ENCODE measurements around the gene PAPOLB. TPM values are rescaled to one million over a fixed set of nuclear protein-coding genes. Genes with fewer than 3 reads are reported as not detected.

PAPOLB gene
- total and polyA plus RNA-seq, 2 of the 8 experiments (the other 6 are each of a cell fraction or from before 2014, with no cell fraction given), result 0.02 to 0.15 TPM

DNA sequence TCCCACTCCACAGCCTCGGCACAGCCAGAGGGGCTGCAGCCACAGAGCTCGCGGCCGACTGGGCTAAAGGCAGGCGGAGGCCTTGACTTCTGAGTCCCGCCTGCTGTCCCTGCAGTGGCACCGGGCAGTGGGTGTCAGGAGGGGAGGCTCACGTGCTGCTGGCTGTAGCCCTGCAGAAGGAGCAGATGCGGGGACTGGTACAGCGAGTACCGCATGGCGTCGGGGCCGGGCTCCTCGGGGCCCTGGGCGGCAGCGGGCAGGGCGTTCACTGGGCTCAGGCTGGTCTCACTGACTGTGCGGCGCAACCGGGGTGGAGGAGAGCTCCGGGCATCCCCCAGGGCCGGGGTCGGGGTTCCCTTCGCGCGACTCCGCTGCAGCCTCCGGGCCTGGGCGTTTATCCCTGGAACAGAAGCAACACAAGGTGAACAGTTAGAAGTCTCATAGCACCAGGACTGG lies 25.6 kb downstream of the PAPOLB start:
- Histone ChIP-seq H3K18ac (ENCODE audit: extremely low read depth, low read length) (no peak overlapping the region), H3K4me1 (replicated peaks in 1 of 4; ENCODE audit: control insufficient read depth in 3 of 4, insufficient read depth in 4 of 4, low read length in 3 of 4) (peaks cover 0 to 4% (median 0%) of the 10 kb centered on the region in 4 experiments; a peak in 1 of 7 replicates), H2AK5ac (ENCODE audit: low read depth, low read length) (no peak overlapping the region), H3K4me3 (ENCODE audit: extremely low read depth in 1 of 4, insufficient read depth in 2 of 4, low read depth in 3 of 4, low read length in 4 of 4) (no peak overlapping the region), H4K8ac (ENCODE audit: extremely low read depth, insufficient read depth, low read length) (peak overlapping the region; percentile 25; the same call in 1 of the 2 replicates), H2BK5ac (ENCODE audit: low read depth, low read length) (no peak overlapping the region), H2AFZ (ENCODE audit: low read length) (no peak overlapping the region), H2BK15ac (ENCODE audit: low read length) (no peak overlapping the region), H2BK120ac (replicated peaks; ENCODE audit: low read depth, low read length) (no peak overlapping the region), H4K5ac (ENCODE audit: insufficient read length, low read depth, low read length) (no peak overlapping the region), H3K9ac (replicated peaks in 1 of 4; ENCODE audit: extremely low read depth in 1 of 4, low read depth in 3 of 4, low read length in 3 of 4) (no peak overlapping the region), H3K23me2 (ENCODE audit: low read depth, low read length) (peaks cover 2% of the 10 kb centered on the region; the same call in 1 of the 2 replicates), H3K36me3 (ENCODE audit: control insufficient read depth in 2 of 4, insufficient read depth in 4 of 4, low read length in 3 of 4) (no peaks in the 10 kb centered on the region), H2BK12ac (ENCODE audit: low read depth, low read length) (no peak overlapping the region), H3K79me1 (ENCODE audit: low read depth, low read length) (no peaks in the 10 kb centered on the region), H3K14ac (ENCODE audit: insufficient read length) (no peak overlapping the region), H4K91ac (replicated peaks; ENCODE audit: insufficient read length, low read length) (no peak overlapping the region), H3K56ac (replicated peaks; ENCODE audit: insufficient read length, low read depth, low read length) (no peak overlapping the region), H3K27ac (ENCODE audit: low read depth, low read length) (no peak overlapping the region), H4K20me1 (replicated peaks in 1 of 2; ENCODE audit: control insufficient read depth in 1 of 2, insufficient read depth in 2 of 2, low read length in 2 of 2) (peaks cover 0 to 6% of the 10 kb centered on the region in 2 experiments), H3K4ac (replicated peaks; ENCODE audit: insufficient read length, low read depth, low read length) (no peak overlapping the region), H3K79me2 (ENCODE audit: control insufficient read depth in 1 of 2, insufficient read depth in 2 of 2, low read length in 2 of 2) (no peaks in the 10 kb centered on the region), H3K9me3 (ENCODE audit: insufficient read depth in 2 of 2, low read depth in 1 of 2, low read length in 1 of 2) (no peaks in the 10 kb centered on the region), H3K27me3 (replicated peaks in 1 of 4; ENCODE audit: control insufficient read depth in 3 of 4, extremely low read depth in 1 of 4, insufficient read depth in 3 of 4, low read length in 3 of 4) (no peaks in the 10 kb centered on the region), H2BK20ac (ENCODE audit: low read length) (no peak overlapping the region), H3K4me2 (ENCODE audit: insufficient read depth in 1 of 2, low read depth in 2 of 2, low read length in 2 of 2) (no peak overlapping the region), H3K23ac (ENCODE audit: insufficient read length) (no peak overlapping the region)
- FAIRE-seq (no peak), DNase-seq (ENCODE audit: low read depth in 1 of 2, low spot score in 2 of 2) (no peak)
- POLR2A ChIA-PET (ENCODE audit: partially characterized antibody), result no interaction called here
- CTCF ChIA-PET (ENCODE audit: partially characterized antibody), result interaction anchor here (1.2 kb wide), 1 partner anchor 20 kb away, joined by 3 read pairs; no protein-coding TSS in a partner anchor
- WGBS, 2 experiments (ENCODE audit: extremely low coverage in 1 of 2, insufficient coverage in 1 of 2, insufficient read length in 1 of 2, insufficient replicate concordance in 2 of 2, low coverage in 1 of 2, low lambda C conversion rate in 2 of 2, missing lambda C conversion rate in 1 of 2), result 93% methylated on average over 29 of the region's 30 CpGs; no CpG with 5 or more reads in 1 of the 2 experiments
- no peak for TF ChIP-seq KDM4A (IDR thresholded peaks at IDR 0.05; ENCODE audit: low read depth, low read length, severe bottlenecking)
- no peak for TF ChIP-seq BACH1 (IDR thresholded peaks at IDR 0.05; ENCODE audit: low read length)
- no peak for TF ChIP-seq SRF (IDR thresholded peaks at IDR 0.05; ENCODE audit: low read depth, low read length)
- no peak for TF ChIP-seq ZNF274 (IDR thresholded peaks at IDR 0.05; ENCODE audit: borderline replicate concordance, extremely low read depth, low read length)
- no peak for TF ChIP-seq TAF1 (IDR thresholded peaks at IDR 0.05; ENCODE audit: low read depth, low read length)
- TF ChIP-seq GABPA (IDR thresholded peaks at IDR 0.05; ENCODE audit: borderline replicate concordance, insufficient read depth, low read length), result no peak
- TF ChIP-seq RNF2 (IDR thresholded peaks at IDR 0.05; ENCODE audit: borderline replicate concordance, low read depth, low read length, missing control alignments, poor library complexity, severe bottlenecking), result no peak
- TF ChIP-seq CHD1 (IDR thresholded peaks at IDR 0.05; ENCODE audit: low read depth, low read length), result no peak
- no peak for TF ChIP-seq NANOG (IDR thresholded peaks at IDR 0.05; ENCODE audit: insufficient read depth, low read depth, low read length, poor library complexity, severe bottlenecking)

Measured in H1 (cell line).